Measurements from ENCODE around the gene IPO13. TPM values are rescaled to one million over a fixed set of nuclear protein-coding genes. Genes with fewer than 3 reads are reported as not detected.

The IPO13 gene
- total RNA-seq, 1 experiment from 2014 or later: 33.7 TPM

GRCh38 chr1:43969416-43969745 is 22.6 kb downstream of the IPO13 start:
- CTCF ChIA-PET: interaction anchor here (1.0 to 1.5 kb wide), 2 partner anchors 34 to 206 kb away, joined by 3 read pairs; no protein-coding TSS in a partner anchor
- Histone ChIP-seq H3K27ac (ENCODE audit: low read length) (no peak overlapping the region), H3K4me2 (ENCODE audit: low read length) (peak overlapping the region; percentile 66), H3K9ac (ENCODE audit: low read length) (no peak overlapping the region), H3K9me2 (replicated peaks; ENCODE audit: low read length) (no peaks in the 10 kb centered on the region), H3K79me2 (ENCODE audit: low read length) (peaks cover 20% of the 10 kb centered on the region), H4K20me1 (ENCODE audit: low read length) (no peaks in the 10 kb centered on the region), H3K4me1 (ENCODE audit: insufficient read depth, low read length) (peaks cover 18% of the 10 kb centered on the region), H2AFZ (ENCODE audit: low read length) (peak overlapping the region; percentile 61; the same call in 1 of the 2 replicates), H3F3A (ENCODE audit: low read length, unreplicated experiment) (no peaks in the 10 kb centered on the region), H3K9me3 (ENCODE audit: low read length) (no peaks in the 10 kb centered on the region), H3K4me3 (ENCODE audit: low read length) (peak overlapping the region; percentile 35; the same call in 1 of the 2 replicates), H3K27me3 (ENCODE audit: low read length) (no peaks in the 10 kb centered on the region), H3K36me3 (ENCODE audit: low read depth, low read length) (peaks cover 25% of the 10 kb centered on the region)
- DNase-seq (no peak), ATAC-seq (no peak)
- TF ChIP-seq EZH2phosphoT487 (IDR thresholded peaks at IDR 0.05; ENCODE audit: borderline replicate concordance, low read length) (no peak), CTCF (conservative IDR thresholded peaks at IDR 0.05; ENCODE audit: low read depth, low read length) (no peak), EZH2 (IDR thresholded peaks at IDR 0.05; ENCODE audit: low read length, unreplicated experiment) (no peak)
- intact Hi-C loops (cut with micrococcal nuclease): loop anchor here (2.0 kb wide), 1 partner anchor 23 kb away; the partner anchor contains the start of gene IPO13
- no TSS peak for BruUV-seq (replicated peaks)
- POLR2A ChIA-PET (ENCODE audit: unreplicated experiment): no interaction called here

- CTCF ChIA-PET: interaction anchor here (1.0 to 1.5 kb wide), 2 partner anchors 35 to 207 kb away, joined by 3 read pairs; no protein-coding TSS in a partner anchor
- no peaks in the 10 kb centered on the region for H3F3A ChIP-seq (ENCODE audit: low read length, unreplicated experiment)
- H3K4me3 ChIP-seq (ENCODE audit: low read length): peak within 1 kb of the TSS; percentile 99
- H3K27me3 ChIP-seq (ENCODE audit: low read length): no peaks in the 10 kb centered on the region
- DNase-seq: peak; percentile 97
- peaks cover 18% of the 10 kb centered on the region for H3K4me1 ChIP-seq (ENCODE audit: insufficient read depth, low read length)
- BruUV-seq (replicated peaks): TSS peak; percentile 60
- intact Hi-C loops (cut with micrococcal nuclease): loop anchor here (2.0 kb wide), 1 partner anchor 23 kb away; the partner anchor contains the start of gene IPO13
- ATAC-seq: peak; percentile 90
- peak within 1 kb of the TSS; percentile 23 for H3K27ac ChIP-seq (ENCODE audit: low read length)
- H3K36me3 ChIP-seq (ENCODE audit: low read depth, low read length): peaks cover 25% of the 10 kb centered on the region
- H3K79me2 ChIP-seq (ENCODE audit: low read length): peaks cover 21% of the 10 kb centered on the region
- peak within 1 kb of the TSS; percentile 92 for H3K9ac ChIP-seq (ENCODE audit: low read length)
- H3K9me3 ChIP-seq (ENCODE audit: low read length): no peaks in the 10 kb centered on the region
- H3K9me2 ChIP-seq (replicated peaks; ENCODE audit: low read length): no peaks in the 10 kb centered on the region
- peak within 1 kb of the TSS; percentile 88 for H3K4me2 ChIP-seq (ENCODE audit: low read length)
- H4K20me1 ChIP-seq (ENCODE audit: low read length): no peaks in the 10 kb centered on the region
- H2AFZ ChIP-seq (ENCODE audit: low read length): peak within 1 kb of the TSS; percentile 80
- no peak for TF ChIP-seq EZH2phosphoT487 (IDR thresholded peaks at IDR 0.05; ENCODE audit: borderline replicate concordance, low read length)
- peak; percentile 35; the same call in 1 of the 2 replicates for TF ChIP-seq CTCF (conservative IDR thresholded peaks at IDR 0.05; ENCODE audit: low read depth, low read length)
- TF ChIP-seq EZH2 (IDR thresholded peaks at IDR 0.05; ENCODE audit: low read length, unreplicated experiment): no peak
- POLR2A ChIA-PET (ENCODE audit: unreplicated experiment): interaction anchor here (0.5 to 1.2 kb wide), 2 partner anchors 41 to 767 kb away, joined by 3 to 7 read pairs; no protein-coding TSS in a partner anchor
These were observed 23.2 kb downstream of the IPO13 start, which contains the start of gene DPH2 for GRCh38 chr1:43969746-43970466. Gene DPH2, plus strand, starts transcription at chr1:43970010. Its CDS starts 166 bp downstream, at chr1:43970176.
